GM21619 (cell line): ENCODE measurements around the gene GATAD2B.
"Not testable (repeated sequence)": the region's sequence is repeated elsewhere in the genome, so short reads cannot be mapped to it uniquely, and the experiment has no call there.

Experiments used
- ATAC-seq: cut with Tn5 transposase; IDR thresholded peaks from one replicate; pipeline ENCODE4 v1.9.1; 2021; ENCODE audit not compliant: unreplicated experiment

The GATAD2B gene

DNA sequence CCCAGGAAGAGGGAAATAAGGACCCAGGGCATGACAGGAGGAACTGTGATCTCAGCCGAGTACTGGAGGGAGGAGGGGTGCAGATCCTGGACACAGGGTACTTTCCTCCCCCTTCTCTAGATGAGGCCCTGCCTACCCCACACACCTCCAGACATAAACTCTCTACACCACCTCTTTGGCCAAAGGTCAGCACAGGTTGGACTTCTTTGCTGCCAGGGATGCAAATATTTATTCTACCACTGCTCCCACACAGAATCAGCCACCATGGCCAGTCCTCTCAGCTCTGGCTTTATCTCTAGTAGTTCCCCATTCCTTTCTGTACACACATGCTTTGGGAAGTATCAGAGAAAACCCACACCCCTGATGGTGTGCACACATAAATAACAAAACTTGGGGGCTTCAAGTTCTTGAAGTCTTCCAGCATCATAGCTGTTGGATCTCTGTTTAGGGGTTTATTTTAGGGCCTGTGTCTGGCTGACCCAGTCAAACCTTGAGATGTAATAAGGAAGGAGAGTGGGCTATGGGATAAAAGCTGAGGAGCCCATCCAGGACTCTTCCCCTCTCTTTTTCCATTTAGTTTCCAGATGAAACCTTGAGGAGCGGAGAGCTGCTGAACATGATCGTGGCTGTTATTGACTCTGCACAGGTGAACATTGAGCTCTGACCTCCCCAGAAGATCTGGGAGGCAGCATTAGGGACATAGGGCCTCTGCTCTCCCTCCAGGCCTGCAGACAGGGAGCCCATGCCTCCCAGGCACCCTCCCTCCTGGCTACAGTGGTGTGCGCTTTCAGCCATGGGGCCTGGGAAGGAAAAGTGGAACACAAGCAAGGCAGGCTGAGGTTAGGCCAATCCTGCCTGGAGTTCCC lies 154.2 kb downstream of the GATAD2B start:
- no peak for ATAC-seq

DNA sequence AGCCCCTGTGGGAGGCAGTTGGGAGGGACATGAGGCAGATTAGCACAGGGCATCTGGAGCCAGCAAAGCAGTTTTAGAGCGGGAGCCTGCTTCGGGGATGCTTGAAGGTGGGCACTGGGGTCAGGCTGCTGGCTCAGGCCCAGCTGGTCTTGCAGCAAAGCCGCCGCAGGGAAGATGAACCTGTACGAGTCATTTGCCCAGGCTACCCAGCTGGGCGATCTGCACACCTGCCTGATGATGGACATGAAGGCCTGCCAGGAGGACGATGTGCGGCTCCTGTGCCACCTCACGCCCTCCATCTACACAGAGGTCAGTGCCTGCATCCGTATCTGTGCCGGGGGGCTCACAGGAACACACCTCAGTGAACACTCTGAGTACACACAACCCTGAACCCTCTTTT lies 155.3 kb downstream of the GATAD2B start:
- ATAC-seq = no peak

DNA sequence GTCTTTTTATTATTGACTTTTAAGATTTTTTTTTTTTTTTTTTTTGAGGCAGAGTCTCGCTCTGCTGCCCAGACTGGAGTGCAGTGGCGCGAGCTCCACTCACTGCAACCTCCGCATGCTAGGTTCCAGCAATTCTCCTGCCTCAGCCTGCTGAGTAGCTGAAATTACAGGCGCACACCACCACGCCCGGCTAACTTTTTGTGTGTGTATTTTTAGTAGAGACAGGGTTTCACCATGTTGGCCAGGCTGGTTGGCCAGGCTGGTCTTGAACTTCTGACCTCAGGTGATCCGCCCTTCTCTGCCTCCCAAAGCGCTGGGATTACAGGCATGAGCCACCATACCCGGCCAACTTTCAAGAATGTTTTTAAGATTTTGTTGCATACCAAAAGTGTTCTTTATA lies 156.1 kb downstream of the GATAD2B start:
- not testable (repeated sequence) for ATAC-seq

DNA sequence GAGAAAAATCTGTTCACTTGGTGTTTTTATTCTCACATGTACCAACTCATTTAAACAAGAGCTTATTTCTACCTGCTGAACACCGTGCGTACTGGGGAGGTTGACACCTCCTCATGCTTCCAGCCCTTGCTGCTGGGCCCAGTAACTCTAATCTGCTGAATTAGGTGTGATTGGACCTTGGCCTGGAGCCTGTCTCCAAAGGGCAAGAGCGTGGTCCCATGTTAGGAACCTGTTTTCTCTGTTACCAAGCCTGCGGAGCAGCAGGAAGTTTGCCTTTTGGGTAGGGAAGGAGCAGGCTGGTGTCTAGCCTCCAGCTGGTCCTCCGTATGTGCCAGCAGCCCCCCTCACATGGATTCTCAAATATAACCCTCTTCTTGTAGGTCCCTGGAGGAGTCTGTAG lies 158.5 kb downstream of the GATAD2B start:
- no peak for ATAC-seq

DNA sequence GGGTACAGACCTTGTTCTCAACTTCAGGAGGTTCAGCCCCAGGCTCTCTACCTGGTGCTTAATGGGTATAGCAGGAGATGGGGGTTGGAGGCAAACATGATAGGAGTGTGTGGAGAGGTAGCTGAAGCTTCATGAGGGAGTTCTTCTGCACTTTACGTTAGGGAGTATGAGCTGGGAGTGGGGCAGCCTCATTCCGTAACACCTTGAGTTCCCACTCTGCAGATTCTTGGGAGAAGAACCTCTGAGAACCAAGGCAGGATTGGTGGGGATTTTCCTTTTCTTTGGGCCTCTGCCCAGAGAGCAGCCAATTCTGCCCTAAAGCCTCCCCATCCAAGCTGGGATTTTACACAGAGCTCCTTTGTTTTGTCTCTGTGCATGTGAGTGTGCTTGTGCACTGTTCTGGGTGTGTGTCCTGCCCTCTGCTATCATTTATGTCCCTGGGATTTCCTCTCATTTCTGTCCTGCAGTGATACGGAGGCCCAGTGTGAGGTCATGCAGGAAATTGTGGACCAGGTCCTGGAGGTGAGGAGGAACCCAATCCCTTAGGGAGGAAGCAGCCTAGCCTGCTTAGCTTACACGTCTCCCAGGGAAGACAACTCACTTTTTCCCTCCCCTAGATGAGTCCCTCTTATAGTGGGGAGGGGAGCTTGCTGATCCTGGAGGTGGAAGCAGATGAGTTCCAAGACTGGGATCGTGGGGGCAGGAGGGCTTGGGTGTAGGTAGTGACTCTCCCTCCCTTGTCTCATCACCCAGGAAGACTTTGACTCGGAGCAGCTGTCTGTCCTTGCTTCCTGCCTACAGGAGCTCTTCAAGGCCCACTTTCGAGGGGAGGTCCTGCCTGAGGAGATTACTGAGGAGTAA lies 159.2 kb downstream of the GATAD2B start:
- ATAC-seq = no peak

DNA sequence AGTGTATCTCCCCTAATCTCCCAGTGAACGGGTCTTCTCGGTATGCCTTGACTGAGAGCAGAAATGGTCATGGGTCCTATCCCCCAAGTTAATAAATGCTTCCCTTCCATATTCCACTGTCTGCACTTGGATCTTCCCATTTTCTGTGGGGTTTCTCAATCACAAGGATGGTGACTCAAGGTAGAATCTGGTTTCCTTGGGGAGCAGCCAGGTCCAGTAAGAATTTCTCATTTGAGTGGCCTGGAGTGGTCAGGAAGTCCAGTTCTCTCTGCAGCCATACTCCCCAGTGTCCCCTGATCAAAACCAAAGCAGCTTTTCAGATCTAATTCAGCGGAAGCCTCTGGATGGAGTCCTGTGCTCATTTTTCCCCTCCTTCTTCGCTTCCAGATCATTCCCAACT lies 162.3 kb downstream of the GATAD2B start:
- ATAC-seq = no peak
